HG03520 (cell line): ENCODE data around the gene ZNRD2.
A peak's percentile ranks its signal among the peaks of the same experiment; 100 is the strongest.

Experiments
- ATAC-seq: cut with Tn5 transposase; IDR thresholded peaks from one replicate; pipeline ENCODE4 v1.9.1; 2021; ENCODE audit warnings: mild to moderate bottlenecking, moderate library complexity; ENCODE audit not compliant: unreplicated experiment

Gene ZNRD2

DNA sequence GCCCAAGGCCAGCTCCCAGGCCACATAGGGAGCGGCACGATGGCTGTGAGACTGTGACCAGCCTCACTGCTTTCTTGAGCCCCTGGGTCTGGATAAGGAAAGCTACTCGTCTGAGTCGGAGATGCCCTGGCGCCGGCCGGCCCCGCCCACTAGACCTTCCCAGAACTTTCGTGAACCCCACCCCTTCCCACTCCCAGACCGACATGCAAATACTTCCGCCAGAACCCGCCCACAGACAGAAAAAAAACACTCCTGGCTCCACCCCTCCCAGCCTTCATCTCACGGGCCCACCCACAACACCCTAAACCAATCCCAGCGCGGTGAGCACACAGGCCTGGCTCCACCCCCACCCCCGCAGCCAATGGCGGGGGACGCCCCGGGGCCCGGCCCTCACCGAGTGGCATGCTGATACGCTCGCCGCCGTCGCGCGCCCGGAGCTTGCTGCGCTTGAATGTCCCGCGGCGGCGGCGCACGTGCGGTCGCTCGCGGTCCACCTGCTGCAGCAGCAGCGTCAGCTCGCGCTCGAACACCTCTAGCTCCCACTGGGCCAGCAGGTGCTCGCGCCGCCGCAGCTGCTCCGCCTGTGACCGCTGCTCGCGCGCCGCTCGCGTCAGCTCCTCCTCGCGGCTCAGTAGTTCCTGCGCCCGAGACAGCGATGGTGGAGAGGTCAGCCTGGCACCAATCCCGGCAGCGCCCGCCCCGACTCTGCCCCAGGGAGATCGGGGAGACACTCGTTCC is 36.8 kb downstream of the ZNRD2 start:
- no peak for ATAC-seq

DNA sequence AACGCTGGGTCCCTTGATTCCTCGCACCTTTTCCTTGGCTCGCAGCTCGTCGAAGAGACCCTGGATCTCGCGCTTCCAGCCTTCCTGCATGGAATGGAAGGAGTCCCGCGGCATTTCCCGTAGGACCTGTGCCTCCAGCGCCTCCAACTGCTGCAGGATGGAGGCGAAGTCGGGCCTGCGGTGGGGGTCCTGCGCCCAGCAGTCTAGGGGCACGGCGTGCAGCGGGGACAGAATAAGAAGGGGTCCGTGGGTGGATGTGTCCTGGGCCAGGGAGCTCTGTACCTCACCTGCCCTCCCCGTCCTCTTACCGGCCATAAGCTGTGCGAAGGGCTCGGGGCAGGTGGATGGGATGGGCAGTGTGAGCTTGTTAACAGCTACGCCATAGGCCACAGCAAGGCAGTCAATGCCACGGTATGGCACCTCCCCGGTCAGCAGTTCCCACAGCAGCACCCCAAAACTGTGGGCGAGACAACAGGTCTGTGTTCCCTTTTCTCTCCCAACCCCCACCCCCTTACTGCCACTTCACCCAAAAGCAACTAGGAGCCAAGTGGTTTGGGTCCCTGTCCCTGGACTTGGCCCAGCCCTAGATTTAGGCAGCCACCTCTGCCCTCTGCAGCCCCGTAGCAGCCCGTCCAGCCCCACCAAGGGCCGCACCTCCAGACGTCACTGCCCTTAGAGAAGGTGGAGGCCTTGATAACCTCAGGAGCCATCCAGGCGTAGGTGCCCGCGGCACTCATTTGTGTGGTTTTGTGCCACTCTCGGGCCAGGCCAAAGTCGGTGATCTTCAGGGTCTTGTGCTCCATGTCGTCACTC is 37.5 kb downstream of the ZNRD2 start:
- ATAC-seq: no peak

DNA sequence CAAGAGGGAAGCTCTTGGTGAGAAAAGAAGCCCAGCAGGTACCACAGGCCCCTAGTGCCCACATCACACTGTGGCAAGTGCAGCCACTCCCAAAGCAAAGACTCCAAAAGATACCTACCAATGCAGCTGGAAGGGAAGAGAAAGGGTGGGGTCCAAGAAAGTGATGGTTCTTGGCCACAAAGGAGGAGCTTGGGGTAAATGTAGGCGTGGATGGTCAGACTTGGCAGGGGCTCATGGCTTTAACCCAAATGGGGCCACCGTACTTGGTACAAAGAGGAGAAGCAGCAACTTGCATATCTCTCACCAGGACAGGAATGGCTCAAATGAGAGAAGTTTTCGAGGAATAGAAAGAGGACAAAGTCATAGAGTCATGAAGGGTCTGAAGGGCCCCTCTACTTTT is 39.0 kb downstream of the ZNRD2 start:
- no peak for ATAC-seq

- no peak for ATAC-seq
These were observed 39.4 kb downstream of the ZNRD2 start for GRCh38 chr11:65609665-65610064.

DNA sequence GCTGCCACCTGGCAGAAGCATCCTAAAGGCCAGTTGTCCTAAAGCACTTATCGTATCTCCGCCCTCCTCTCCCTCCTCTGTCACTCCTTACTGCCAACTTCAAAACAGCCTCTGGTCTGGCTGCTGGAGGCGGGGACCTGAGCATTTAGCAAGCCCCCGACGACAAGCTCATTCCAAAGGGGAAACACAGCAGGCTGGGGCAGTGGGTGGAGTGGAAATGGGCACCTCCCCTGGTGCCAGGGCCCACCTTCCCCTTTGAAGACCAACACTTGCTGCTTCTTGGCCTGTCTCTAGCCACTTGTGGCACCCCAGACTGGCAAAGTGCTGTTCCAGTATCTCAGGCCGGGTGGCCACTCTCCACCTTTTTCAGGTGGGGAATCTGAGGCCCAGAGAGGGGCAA is 40.1 kb downstream of the ZNRD2 start:
- ATAC-seq: no peak

- no peak for ATAC-seq
These were observed 40.9 kb downstream of the ZNRD2 start for GRCh38 chr11:65611028-65611757.

DNA sequence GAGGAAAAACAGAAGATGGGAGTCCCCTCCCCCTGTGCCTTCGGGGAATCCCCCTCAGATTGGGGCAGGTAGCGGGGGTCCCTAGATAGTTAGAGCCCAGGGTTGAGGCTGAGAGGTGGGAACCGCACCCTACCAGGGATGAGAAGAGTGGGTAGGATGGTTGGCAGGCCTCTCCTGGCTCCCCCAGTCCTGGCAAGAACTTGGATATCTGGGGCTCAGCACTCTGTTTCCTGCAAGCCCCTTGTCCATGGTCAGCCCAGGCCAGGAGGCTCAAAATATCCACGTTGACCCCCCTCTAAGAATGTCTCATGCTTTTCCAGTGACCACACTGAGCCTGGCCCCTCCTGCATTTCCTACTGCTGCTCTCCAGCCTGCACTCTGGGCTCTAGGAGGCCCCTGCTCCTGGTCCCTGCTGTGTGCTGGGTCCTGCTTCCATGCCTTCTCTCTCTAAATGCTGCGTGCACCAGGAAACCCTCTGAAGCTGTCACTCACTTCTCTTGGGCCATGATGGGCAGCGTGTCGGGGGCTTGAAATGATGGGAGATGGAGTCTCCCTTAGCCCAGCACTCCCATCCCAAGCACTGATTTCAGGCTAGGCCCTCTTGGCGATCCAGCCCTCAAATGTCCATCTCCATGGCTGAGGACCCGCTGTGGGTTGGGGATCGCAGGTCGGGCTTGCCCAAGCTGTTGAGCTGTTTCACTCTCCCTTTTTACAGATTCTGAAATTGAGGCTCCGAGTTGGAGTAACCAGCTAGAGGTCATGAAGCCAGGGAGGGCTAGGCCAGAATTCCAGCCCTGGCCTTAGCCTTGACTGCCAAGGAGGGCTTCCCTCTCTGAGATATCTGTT is 41.7 kb downstream of the ZNRD2 start:
- no peak for ATAC-seq

DNA sequence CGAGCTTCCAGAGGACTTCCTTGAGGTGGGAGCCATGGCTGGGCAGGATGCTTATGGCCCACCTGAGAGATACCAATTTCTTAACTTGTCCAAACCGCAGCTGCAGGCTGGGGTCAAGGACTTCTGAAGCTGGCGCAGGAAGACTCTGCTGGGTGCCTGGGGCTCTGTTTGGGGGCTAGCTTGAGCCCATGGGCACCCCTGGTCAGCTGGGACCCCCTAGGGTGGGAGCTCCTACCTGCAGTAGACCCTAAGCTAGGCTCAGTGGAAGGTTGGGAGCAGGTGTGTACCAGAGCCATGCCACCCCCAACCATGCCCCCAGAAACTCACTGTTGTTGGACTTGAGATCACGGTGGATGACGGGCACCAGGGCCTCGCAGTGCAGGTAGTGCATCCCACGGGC is 42.4 kb downstream of the ZNRD2 start:
- ATAC-seq: no peak

- ATAC-seq: no peak
These were observed 43.0 kb downstream of the ZNRD2 start for GRCh38 chr11:65613091-65613928.

GRCh38 chr11:65615229-65615949 is 45.1 kb downstream of the ZNRD2 start, which contains the start of gene PCNX3:
PCNX3 (plus strand) TSS chr11:65615776; CDS start chr11:65616312, 536 bp downstream.
- peak; percentile 77 for ATAC-seq

GRCh38 chr11:65615950-65616574 is 45.8 kb downstream of the ZNRD2 start:
- ATAC-seq: peak; percentile 4

DNA sequence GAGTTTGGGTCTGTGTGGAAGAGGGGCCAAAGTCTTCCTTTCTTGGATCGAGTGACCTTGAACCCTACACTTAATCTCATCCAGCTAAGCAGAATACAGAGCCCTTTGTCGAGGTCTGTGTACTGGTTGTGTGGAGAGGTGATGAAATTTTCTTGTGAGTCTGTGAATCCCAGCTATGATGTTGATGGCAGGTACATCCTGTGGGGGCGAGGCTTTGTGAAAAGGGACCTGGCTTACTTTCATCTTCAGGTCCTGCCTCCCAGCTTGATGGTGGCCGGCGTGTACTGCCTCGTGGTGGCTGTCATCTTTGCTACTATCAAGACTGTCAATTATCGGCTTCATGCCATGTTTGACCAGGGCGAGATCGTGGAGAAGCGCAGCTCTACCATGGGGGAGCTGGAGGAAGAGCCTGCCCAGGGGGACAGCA is 46.3 kb downstream of the ZNRD2 start:
- ATAC-seq: no peak

- no peak for ATAC-seq
These were observed 47.0 kb downstream of the ZNRD2 start for GRCh38 chr11:65617136-65617850.

GRCh38 chr11:65617990-65618751 is 47.9 kb downstream of the ZNRD2 start:
- no peak for ATAC-seq

- no peak for ATAC-seq
These were observed 48.5 kb downstream of the ZNRD2 start for GRCh38 chr11:65618763-65619162.

DNA sequence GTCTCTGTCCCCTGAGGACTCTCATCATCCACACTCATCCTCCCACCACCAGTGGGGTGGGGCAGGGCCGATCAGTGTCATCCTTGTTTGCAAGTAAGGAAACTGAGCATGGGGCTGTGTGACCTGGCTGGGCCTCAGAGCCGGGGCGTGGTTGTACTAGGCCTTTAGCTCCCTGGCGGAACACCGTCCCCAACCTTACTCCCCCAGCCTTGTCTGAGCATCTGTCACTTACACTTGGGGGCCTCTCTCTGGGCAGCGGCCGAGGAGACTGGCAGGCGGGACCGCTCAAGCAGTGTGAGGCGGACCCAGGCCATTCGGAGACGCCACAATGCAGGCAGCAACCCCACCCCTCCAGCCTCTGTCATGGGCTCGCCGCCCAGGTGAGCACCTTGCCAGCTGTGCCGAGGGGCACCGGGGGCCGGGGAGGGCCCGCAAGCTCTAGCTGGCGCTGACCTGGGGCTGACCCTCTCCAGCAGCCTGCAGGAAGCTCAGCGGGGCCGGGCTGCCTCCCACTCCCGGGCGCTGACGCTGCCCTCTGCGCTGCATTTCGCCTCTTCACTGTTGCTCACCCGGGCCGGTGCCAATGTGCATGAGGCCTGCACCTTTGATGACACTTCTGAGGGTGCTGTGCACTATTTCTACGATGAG is 49.1 kb downstream of the ZNRD2 start:
- no peak for ATAC-seq

DNA sequence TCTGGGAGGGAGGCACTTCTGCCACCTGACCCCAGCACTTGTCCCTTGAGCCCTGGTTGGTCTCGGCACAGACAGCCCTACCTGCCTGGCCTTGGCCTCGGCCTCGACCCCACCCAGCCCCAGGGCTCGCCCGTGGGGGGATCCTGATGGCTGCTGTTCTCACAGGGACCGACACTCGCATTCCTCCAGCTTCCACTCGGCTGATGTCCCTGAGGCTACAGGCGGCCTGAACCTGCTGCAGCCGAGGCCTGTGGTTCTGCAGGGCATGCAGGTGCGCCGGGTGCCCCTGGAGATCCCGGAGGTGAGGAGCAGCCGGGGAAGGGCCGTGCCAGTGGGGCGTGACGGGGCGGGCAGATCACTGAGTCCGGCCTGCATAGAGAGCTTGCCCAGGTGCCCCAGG is 50.4 kb downstream of the ZNRD2 start:
- no peak for ATAC-seq
